Smooth muscle cell of the brain vasculature (primary cell): ENCODE results near the gene GRAMD1C.
A peak's percentile ranks its signal among the peaks of the same experiment; 100 is the strongest.
"Not testable (repeated sequence)": the region's sequence is repeated elsewhere in the genome, so short reads cannot be mapped to it uniquely, and the experiment has no call there.

Source experiments
- DNase-seq: peaks from one replicate; pipeline ENCODE4 v3.0.0-alpha.2; 2012; ENCODE audit warnings: low read depth, low spot score

The GRAMD1C gene

DNA sequence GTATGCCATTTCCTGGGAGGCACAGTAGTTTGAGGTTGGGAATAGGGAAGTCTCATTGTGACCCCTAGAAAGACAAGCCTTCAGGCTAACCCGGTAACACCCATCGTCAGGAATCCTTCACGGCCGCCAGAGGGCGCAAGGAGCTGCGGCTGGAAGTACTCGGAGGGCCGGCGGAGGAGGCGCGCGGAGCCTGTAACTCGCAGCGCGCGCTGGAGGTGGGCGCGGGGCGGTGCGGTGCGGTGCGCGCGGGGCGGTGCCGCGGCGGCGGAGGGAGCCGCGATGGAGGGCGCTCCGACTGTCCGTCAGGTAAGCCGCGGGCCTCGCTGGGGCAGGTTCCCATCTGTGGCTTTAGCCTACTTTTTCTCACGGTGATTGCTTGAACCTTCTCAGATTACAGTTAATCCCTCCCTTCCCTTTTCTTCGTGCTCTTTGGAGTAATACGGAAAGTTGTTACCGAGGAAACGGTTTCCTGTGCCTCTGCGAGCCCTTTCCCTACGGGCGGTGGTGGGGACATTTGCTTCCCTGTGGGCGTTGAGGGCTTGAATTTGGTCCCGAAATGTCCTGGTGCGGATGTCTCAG is at the start of gene GRAMD1C:
Gene GRAMD1C (plus strand): TSS at position 158 of the 579 bp plus-strand sequence. CDS start 122 bp downstream, at position 280.
- peak; percentile 76 for DNase-seq

DNA sequence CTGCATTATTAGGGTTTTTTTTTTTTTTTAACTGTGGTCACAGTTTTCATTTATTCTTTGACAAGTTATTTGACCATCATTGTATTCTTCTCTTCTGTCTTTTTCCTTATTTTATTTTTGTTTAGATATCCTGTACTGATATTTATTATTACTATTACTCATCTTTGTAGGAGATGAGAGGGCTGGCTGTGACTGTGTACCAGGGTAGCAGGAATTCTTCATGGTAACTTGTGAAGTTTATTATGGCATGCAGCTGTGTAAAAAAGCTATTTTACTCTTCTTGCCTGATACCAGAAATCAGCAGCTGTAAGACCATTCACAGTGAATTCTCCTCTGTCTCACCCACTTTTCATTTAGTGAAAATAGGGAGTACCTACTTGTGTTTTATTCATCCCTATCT is 47.2 kb upstream of the GRAMD1C start:
- no peak for DNase-seq

- DNase-seq, result no peak
These were observed 44.1 kb upstream of the GRAMD1C start for GRCh38 chr3:113794526-113794925.

DNA sequence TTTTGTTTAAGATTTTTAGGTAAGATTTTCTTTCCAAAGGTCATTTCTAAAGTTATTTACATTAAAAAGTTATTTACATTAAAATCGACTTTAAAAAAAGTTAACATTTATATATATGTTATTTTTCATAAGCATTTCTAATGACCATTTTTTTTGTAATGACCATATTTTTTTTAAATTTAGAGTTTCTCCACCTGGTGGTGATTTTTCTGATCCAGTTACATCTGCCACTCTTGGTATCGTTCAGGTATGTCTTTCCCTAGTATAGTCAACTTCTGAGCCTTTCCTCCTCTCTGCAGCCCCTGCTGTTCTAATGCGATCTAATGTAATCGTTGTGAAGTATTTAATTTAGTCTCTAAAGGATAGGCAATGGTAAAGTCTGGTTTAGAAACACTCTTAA is 42.9 kb upstream of the GRAMD1C start:
- DNase-seq, result no peak

GRCh38 chr3:113802795-113803455 is 35.7 kb upstream of the GRAMD1C start:
- DNase-seq, result no peak

DNA sequence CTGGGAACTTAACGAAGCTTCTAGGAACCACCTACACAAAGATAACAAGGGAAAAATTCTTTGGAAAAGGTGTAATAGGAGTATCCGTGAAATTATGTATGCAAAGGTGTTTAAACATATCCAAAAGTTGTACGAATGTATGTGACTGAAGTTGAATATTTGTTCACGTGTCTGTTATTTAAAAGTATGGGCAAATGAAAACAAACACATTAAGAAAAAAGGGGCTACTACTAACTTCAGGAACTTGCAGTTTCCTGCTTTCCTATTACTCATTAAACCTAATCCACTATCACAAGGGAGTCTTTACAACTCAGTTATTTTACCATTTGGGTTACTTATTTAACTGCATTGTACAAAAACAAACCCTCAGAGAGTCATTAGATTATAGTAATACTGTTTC is 33.9 kb upstream of the GRAMD1C start:
- no peak for DNase-seq

- no peak for DNase-seq
These were observed 33.3 kb upstream of the GRAMD1C start for GRCh38 chr3:113805249-113805648.

GRCh38 chr3:113812854-113813253 is 25.7 kb upstream of the GRAMD1C start:
- DNase-seq, result no peak

- no peak for DNase-seq
These were observed 18.7 kb upstream of the GRAMD1C start for GRCh38 chr3:113819866-113820265.

DNA sequence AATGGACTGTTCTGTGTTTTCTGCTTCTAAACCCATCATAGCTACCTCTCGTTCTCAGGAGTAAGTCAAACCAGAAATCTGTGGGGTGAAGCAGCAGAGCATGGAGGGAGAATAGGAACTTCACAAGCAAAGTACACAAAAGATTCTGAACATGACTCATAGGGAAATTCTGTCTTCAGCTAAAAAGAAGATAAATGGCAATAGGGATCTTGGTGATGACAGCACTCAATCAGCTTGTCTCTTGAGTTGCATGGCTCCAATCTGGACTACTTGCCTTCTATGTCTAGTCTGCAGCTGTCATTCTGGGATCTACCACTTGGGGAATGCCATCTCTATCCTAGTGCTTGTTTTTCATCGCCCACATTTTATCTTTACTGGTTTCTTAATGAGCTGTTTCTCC is 13.5 kb upstream of the GRAMD1C start:
- DNase-seq, result no peak

- DNase-seq, result no peak
These were observed 10.0 kb upstream of the GRAMD1C start for GRCh38 chr3:113828600-113828999.

DNA sequence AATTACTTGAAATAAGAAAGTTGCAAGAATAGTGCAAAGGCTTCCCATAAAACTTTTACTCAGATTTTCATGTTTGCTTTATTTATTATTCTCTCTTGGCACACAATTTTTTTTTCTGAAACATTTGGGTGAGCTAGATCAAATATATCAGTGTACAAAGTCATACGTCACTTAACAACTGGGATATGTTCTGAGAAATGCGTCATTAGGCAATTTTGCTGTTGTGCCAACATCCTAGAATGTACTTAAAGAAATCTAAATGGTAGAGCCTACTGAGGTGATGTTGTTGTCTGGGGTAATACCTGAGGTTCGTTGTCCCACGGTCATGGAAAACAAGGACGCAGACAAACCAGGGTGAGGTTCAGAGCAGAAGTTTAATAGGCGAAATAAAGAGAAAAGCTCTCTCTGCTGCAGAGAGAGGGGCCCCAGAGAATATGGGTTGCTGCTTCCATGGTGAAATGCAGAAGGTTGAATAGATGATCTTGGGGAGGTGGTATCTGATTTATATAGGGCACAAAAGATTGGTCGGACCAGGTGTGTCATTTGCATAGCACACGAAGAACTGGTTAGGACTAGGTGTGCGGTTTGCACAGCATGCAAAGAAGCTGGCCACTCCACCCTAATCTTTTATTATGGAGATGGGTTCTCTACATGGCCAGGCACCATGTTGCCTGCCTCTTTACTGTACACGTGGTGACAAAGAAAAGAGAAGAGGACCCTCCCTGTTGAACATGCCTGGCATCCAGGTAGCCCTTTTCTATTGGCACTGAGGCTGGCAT is 8.8 kb upstream of the GRAMD1C start:
- DNase-seq, result no peak

DNA sequence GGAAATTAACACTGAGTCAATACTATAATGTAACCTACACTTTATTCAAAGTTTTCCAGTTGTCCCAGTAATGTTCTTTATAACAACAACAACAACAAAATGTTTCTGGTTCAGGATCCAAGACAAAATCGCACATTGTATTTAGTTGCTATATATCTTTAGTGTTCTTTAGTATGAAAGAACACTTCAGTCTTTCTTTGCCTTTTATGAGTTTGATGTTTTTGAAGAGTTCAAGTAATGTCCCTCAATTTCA is 7.6 kb upstream of the GRAMD1C start:
- DNase-seq, result no peak

DNA sequence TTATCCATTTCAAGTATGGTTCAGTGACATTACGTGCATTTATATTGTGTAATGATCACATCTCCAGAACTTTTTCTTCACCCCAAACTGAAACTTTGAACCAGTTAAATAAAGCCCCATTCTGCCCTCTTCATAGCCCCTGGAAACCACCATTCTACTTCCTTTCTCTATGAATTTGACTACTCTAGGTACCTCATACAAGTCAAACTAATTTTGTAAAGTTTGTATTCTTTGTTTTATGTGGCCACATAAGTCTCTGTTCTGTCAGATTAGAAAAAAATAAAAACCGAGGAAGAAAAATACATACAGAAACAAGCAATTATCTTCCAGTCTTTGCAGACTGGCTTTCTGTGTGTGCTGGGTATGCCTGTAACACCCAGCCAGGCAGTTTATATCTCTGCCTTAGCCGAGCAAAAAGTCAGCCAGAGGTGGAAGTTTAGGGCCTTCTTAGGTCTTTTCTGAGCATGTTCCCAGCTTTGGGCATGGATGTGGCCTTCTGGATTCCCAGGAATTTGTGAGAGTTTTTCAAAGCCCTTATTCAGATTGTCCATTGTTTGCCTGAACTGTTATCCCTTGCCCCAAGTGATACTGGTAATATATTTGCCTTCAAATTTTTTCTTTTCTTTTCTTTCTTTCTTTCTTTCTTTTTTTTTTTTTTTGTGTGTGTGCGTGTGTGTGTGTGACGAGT is 6.0 kb upstream of the GRAMD1C start:
- DNase-seq, result no peak

DNA sequence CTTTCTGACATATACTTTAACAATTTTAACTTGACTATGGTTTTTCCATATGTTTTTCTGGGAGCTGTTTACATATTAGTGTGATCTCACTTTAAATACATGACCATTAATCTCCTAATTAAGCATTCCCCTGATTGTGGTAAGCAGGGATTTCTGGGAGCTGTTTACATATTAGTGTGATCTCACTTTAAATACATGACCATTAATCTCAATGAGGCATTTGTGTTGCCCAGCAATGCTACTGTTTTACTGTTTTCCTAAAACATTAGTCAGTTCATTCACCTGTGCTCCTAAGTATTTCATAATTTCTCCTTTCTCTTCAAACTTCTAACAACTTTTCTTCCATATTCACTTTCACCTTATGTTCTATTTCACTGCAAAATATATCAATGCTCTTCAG is 3.6 kb upstream of the GRAMD1C start:
- DNase-seq, result no peak

DNA sequence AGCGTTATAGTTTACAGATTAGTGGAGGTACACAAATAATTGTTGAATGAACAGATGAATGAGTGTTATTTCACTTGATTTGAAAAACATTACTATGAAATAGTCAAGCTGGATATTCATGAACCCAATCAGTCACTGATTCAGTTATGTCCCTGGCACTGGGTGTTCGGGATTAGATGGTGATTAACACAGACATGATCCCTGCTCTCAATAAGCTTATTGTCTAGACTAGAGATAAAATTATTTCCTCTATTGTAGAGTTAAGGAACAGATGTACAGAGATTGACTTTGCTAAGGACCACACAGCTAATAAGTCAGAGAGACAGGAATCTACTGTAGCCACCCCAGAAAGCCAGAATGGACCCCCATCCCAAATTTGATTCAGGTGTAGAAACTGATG is 963 bp downstream of the GRAMD1C start:
- no peak for DNase-seq

- no peak for DNase-seq
These were observed 6.1 kb downstream of the GRAMD1C start for GRCh38 chr3:113844622-113845222.

GRCh38 chr3:113847247-113847646 is 8.7 kb downstream of the GRAMD1C start:
- no peak for DNase-seq

DNA sequence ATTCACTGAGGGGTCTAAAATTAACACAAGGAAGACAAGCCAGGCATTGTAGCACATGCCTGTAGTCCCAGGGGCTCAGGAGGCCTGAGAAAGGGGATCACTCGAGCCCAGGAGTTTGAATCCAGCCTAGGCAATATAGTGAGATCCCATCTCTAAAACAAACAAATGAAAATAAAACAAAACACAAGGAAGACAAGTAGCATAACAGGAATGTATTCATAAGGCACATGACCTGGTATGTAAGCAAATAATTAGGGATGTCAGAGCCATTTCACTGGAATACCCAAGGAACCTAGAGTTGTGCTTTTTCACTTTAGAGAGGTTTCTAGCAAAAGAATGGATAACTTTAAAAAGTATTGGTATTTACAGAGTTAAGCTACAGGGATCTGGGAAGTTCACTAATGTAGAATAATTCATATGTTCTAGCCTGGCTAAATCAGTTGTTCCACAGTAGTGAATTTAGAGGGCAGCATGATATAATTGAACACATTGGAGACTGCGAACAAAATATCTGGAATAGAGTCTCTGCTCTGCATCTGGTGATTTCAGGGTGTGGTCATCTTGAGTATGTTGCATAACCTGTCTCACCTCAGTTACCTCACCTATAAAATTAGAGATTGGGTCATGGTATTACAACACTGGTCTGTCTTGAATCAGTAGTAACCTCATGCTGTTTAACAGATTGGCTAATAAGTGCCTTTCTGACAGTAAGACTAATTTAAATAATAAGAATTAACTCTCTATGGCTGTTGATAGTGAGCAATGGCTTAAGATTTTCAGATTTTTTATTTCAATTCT is 9.3 kb downstream of the GRAMD1C start:
- DNase-seq, result no peak

- not testable (repeated sequence) for DNase-seq
These were observed 10.5 kb downstream of the GRAMD1C start for GRCh38 chr3:113849071-113849470.

- DNase-seq, result not testable (repeated sequence)
These were observed 11.3 kb downstream of the GRAMD1C start for GRCh38 chr3:113849841-113850240.
